Measurements from ENCODE around the gene MFRP. TPM values are rescaled to one million over a fixed set of nuclear protein-coding genes. Genes with fewer than 3 reads are reported as not detected.

MFRP gene
- total RNA-seq, 2 experiments from 2014 or later, result not detected

- ChIA-PET POLR2A (no interaction called here), CTCF (interaction anchor here (1.3 kb wide), 1 partner anchor 37 kb away, joined by 3 read pairs; the partner anchor contains the start of gene USP2)
- intact Hi-C loops (cut with DNase I, micrococcal nuclease), result no loop called here
- Histone ChIP-seq H3K27ac (ENCODE audit: low read depth in 1 of 2, low read length in 2 of 2) (no peak overlapping the region), H3K27me3 (ENCODE audit: control insufficient read depth in 1 of 2, insufficient read depth in 2 of 2, low read length in 2 of 2) (peaks cover 22 to 35% of the 10 kb centered on the region in 2 experiments), H3K36me3 (ENCODE audit: insufficient read depth, low read length) (no peaks in the 10 kb centered on the region), H3K4me3 (ENCODE audit: low read length) (no peak overlapping the region), H3K9me3 (ENCODE audit: control insufficient read depth in 1 of 2, insufficient read depth in 1 of 2, low read length in 2 of 2) (peaks cover 0 to 9% of the 10 kb centered on the region in 2 experiments), H3K4me1 (ENCODE audit: insufficient read depth, low read length) (peaks cover 17% of the 10 kb centered on the region)
- no peak overlapping the region for H3K27ac Mint-ChIP-seq
- H3K36me3 Mint-ChIP-seq (ENCODE audit: low read depth), result no peaks in the 10 kb centered on the region
- peaks cover 60% of the 10 kb centered on the region for H3K27me3 Mint-ChIP-seq
- H3K4me3 Mint-ChIP-seq, result no peak overlapping the region
- DNase-seq (no peak), ATAC-seq (ENCODE audit: poor library complexity) (no peak)
- TF ChIP-seq CTCF (IDR thresholded peaks at IDR 0.05), result no peak
- H3K4me1 Mint-ChIP-seq (ENCODE audit: low read depth), result peaks cover 7% of the 10 kb centered on the region
- H3K9me3 Mint-ChIP-seq, result no peaks in the 10 kb centered on the region
These were observed 2.1 kb downstream of the MFRP start for GRCh38 chr11:119344291-119345010.

GRCh38 chr11:119343726-119344125 lies 2.8 kb downstream of the MFRP start:
- intact Hi-C loops (cut with DNase I, micrococcal nuclease), result no loop called here
- H3K27me3 ChIP-seq (ENCODE audit: control insufficient read depth in 1 of 2, insufficient read depth in 2 of 2, low read length in 2 of 2), result peaks cover 29 to 42% of the 10 kb centered on the region in 2 experiments
- H3K4me1 Mint-ChIP-seq (ENCODE audit: low read depth), result peaks cover 11% of the 10 kb centered on the region
- no peaks in the 10 kb centered on the region for H3K36me3 Mint-ChIP-seq (ENCODE audit: low read depth)
- DNase-seq (no peak), ATAC-seq (ENCODE audit: poor library complexity) (no peak)
- H3K9me3 ChIP-seq (ENCODE audit: control insufficient read depth in 1 of 2, insufficient read depth in 1 of 2, low read length in 2 of 2), result peaks cover 0 to 12% of the 10 kb centered on the region in 2 experiments
- no peak overlapping the region for H3K4me3 Mint-ChIP-seq
- POLR2A ChIA-PET, result no interaction called here
- H3K36me3 ChIP-seq (ENCODE audit: insufficient read depth, low read length), result no peaks in the 10 kb centered on the region
- H3K4me1 ChIP-seq (ENCODE audit: insufficient read depth, low read length), result peaks cover 22% of the 10 kb centered on the region
- CTCF ChIA-PET, result interaction anchor here (1.3 kb wide), 1 partner anchor 12 kb away, joined by 4 read pairs; no protein-coding TSS in a partner anchor
- H3K4me3 ChIP-seq (ENCODE audit: low read length), result no peak overlapping the region
- peaks cover 67% of the 10 kb centered on the region for H3K27me3 Mint-ChIP-seq
- H3K27ac ChIP-seq (ENCODE audit: low read depth in 1 of 2, low read length in 2 of 2), result no peak overlapping the region
- H3K9me3 Mint-ChIP-seq, result no peaks in the 10 kb centered on the region
- no peak overlapping the region for H3K27ac Mint-ChIP-seq
- no peak for TF ChIP-seq CTCF (IDR thresholded peaks at IDR 0.05)

- Mint-ChIP-seq H3K27ac (no peak overlapping the region), H3K9me3 (no peaks in the 10 kb centered on the region), H3K27me3 (peaks cover 70% of the 10 kb centered on the region), H3K36me3 (ENCODE audit: low read depth) (peaks cover 5% of the 10 kb centered on the region), H3K4me1 (ENCODE audit: low read depth) (peaks cover 18% of the 10 kb centered on the region), H3K4me3 (no peak overlapping the region)
- POLR2A ChIA-PET, result no interaction called here
- ATAC-seq (ENCODE audit: poor library complexity), result no peak
- peak in 1 of 14 experiments; percentile 24 for DNase-seq
- Histone ChIP-seq H3K27me3 (ENCODE audit: control insufficient read depth in 1 of 2, insufficient read depth in 2 of 2, low read length in 2 of 2) (peaks cover 34 to 45% of the 10 kb centered on the region in 2 experiments), H3K4me1 (ENCODE audit: insufficient read depth, low read length) (peaks cover 30% of the 10 kb centered on the region), H3K36me3 (ENCODE audit: insufficient read depth, low read length) (no peaks in the 10 kb centered on the region), H3K4me3 (ENCODE audit: low read length) (no peak overlapping the region), H3K9me3 (ENCODE audit: control insufficient read depth in 1 of 2, insufficient read depth in 1 of 2, low read length in 2 of 2) (peaks cover 0 to 12% of the 10 kb centered on the region in 2 experiments), H3K27ac (ENCODE audit: low read depth in 1 of 2, low read length in 2 of 2) (no peak overlapping the region)
- intact Hi-C loops (cut with DNase I, micrococcal nuclease), result no loop called here
- TF ChIP-seq CTCF (IDR thresholded peaks at IDR 0.05), result no peak
- CTCF ChIA-PET, result interaction anchor here (1.3 kb wide), 1 partner anchor 14 kb away, joined by 4 read pairs; no protein-coding TSS in a partner anchor
These were observed 4.0 kb downstream of the MFRP start for GRCh38 chr11:119342362-119343130.
